Liver (tissue), 3 donors: ENCODE results near the gene IPO9.

ENCODE experiments used
- JUND ChIP-seq, 2 donors: IDR thresholded peaks; 2 replicates each; pipeline ENCODE4 v1.6.1; 2016; ENCODE audit warnings: antibody characterized with exemption in 2 of 2
- TF ChIP-seq, protein P1 (sequence below): fragments of 150-350 bp; IDR thresholded peaks from 2 replicates; pipeline ENCODE4 v1.5.1; 2017; ENCODE audit warnings: improper control_type of control experiment, low read depth, low read length; ENCODE audit not compliant: missing input control
- donor health status: healthy.
- donor health status: healthy.

DNA sequence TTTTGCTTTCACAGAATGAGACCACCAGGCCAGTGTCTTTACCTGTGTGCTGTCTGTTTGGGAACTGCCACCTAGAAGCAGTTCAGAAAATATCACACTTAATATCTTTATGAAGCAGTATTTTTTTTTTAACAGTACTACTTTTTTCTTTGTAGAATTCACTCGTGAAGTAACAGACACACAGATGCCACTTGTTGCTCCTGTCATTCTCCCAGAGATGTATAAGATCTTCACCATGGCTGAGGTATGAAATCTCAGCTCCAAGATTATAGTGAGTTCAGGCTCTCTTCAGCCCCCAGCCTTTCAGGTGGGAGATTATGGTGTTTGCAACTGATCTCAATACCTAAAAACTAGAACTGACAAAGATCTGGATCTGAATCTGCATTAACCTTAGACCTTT lies 23.0 kb downstream of the IPO9 start:
- TF ChIP-seq, protein P1, sequence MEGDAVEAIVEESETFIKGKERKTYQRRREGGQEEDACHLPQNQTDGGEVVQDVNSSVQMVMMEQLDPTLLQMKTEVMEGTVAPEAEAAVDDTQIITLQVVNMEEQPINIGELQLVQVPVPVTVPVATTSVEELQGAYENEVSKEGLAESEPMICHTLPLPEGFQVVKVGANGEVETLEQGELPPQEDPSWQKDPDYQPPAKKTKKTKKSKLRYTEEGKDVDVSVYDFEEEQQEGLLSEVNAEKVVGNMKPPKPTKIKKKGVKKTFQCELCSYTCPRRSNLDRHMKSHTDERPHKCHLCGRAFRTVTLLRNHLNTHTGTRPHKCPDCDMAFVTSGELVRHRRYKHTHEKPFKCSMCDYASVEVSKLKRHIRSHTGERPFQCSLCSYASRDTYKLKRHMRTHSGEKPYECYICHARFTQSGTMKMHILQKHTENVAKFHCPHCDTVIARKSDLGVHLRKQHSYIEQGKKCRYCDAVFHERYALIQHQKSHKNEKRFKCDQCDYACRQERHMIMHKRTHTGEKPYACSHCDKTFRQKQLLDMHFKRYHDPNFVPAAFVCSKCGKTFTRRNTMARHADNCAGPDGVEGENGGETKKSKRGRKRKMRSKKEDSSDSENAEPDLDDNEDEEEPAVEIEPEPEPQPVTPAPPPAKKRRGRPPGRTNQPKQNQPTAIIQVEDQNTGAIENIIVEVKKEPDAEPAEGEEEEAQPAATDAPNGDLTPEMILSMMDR: no peak
- no peak for TF ChIP-seq JUND (IDR thresholded peaks at IDR 0.05)
